Retina (tissue), 1 donor: ENCODE results near the gene GALNT12.

ENCODE experiments used
- DNase-seq: peaks from one replicate; pipeline ENCODE4 v3.0.0-alpha.2; 2016

GALNT12 gene

GRCh38 chr9:98864281-98865174 is 57.1 kb downstream of the GALNT12 start:
- DNase-seq, result no peak

DNA sequence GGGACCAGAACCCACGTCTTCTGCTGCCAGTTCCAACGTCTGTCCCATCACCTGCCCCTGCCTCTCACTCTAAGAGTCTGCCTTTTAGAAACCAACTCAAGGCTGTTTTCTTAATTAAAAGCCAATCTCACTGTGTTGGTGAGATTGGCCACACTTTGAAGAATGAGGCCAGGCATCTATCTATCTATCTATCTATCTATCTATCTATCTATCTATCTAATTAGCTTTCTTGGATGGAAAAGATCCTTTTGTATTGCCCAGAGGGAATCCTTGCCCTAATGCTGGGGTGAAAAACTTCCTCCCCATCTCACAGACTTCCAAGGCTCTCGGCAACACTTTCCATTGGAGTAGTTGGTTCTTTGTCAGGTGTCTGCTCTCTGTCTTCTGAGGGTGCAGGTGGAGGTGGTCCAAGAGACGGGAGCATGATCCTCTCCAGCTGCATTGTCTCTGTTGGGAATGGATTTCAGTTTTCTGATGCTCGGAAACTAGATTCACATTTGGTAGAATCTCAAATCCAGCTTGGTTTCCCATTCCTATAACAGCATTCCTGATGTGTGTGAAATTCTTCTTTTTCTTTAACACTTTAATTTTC is 57.9 kb downstream of the GALNT12 start:
- no peak for DNase-seq

- DNase-seq, result no peak
These were observed 59.1 kb downstream of the GALNT12 start for GRCh38 chr9:98866435-98867102.

GRCh38 chr9:98867103-98867428 is 59.6 kb downstream of the GALNT12 start:
- no peak for DNase-seq

GRCh38 chr9:98867429-98868168 is 60.1 kb downstream of the GALNT12 start:
- DNase-seq, result no peak

DNA sequence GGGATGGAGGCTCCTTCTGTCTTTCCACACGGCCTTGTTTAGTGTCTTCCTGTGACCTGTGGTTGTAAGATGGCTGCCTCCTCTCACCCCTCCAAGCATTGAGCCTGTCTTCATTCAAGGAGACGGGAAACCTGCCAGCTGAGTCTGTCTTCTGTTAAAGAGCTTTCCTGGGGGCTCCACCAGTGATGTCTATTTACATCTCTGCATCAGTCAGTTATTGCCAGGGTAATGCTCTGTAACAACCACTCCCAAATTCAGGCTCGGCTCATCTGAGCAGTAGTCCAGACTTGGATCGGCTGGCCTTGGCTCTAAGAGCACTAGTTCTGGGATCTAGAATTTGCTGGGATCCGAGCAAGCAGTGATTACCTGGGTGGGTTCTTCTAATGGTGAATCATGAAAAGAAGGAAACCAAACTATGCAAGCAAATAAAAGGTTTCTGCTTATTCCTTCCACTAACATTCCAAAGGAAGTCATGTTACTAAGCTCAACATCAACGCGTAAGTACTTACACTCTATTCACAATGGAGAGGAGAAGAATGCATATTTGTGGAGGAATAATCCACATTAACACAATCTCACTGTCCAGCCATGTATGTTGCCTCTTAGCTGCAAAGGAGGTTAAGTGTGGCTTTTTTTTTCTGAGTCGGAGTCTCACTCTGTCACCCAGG is 61.7 kb downstream of the GALNT12 start:
- no peak for DNase-seq

GRCh38 chr9:98869866-98870265 is 62.4 kb downstream of the GALNT12 start:
- no peak for DNase-seq

- DNase-seq, result no peak
These were observed 63.5 kb downstream of the GALNT12 start for GRCh38 chr9:98870782-98871557.

GRCh38 chr9:98871558-98872065 is 64.1 kb downstream of the GALNT12 start:
- no peak for DNase-seq

GRCh38 chr9:98873526-98873925 is 66.1 kb downstream of the GALNT12 start:
- no peak for DNase-seq

DNA sequence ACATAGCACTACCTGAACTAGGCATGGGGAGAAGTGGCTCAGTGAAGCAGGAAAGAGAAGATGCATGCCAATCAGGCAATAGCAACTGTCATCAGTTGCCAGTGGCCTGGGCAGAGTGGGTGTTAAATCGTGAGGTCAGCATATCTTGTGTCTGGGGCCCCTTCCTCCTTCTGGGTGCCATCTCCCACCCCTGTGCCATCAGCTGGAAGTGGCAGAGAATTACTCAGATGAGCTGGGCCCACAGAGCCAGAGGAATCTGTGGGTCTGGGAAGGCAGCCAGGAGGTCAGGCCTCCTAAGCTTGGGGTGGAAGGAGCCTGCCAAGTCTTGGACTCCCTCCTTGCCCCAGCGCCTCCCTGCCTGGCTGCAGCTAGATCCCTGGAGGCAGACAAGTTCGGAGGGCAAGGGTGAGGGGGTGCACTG is 66.5 kb downstream of the GALNT12 start:
- no peak for DNase-seq

- no peak for DNase-seq
These were observed 67.3 kb downstream of the GALNT12 start for GRCh38 chr9:98874721-98875255.

DNA sequence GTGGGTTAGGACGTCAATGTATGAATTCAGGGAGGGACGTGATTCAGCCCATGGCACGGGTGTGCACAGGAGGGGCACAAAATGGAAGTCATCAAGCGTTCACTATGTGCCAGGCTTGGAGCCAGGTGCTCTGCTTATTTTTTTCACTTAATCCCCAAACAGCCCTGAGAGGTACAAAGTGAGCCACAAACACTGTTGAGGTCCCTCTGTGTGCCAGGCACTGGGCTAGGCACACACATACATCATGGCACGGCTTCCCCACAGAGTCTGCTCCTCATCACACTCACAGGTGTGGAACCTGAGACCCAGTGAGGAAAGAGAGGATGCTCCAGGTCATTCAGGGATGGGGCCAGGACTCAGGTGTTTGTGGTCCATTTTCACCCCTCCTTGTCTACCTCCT is 68.1 kb downstream of the GALNT12 start:
- DNase-seq, result no peak

GRCh38 chr9:98877311-98877710 is 69.8 kb downstream of the GALNT12 start:
- no peak for DNase-seq

DNA sequence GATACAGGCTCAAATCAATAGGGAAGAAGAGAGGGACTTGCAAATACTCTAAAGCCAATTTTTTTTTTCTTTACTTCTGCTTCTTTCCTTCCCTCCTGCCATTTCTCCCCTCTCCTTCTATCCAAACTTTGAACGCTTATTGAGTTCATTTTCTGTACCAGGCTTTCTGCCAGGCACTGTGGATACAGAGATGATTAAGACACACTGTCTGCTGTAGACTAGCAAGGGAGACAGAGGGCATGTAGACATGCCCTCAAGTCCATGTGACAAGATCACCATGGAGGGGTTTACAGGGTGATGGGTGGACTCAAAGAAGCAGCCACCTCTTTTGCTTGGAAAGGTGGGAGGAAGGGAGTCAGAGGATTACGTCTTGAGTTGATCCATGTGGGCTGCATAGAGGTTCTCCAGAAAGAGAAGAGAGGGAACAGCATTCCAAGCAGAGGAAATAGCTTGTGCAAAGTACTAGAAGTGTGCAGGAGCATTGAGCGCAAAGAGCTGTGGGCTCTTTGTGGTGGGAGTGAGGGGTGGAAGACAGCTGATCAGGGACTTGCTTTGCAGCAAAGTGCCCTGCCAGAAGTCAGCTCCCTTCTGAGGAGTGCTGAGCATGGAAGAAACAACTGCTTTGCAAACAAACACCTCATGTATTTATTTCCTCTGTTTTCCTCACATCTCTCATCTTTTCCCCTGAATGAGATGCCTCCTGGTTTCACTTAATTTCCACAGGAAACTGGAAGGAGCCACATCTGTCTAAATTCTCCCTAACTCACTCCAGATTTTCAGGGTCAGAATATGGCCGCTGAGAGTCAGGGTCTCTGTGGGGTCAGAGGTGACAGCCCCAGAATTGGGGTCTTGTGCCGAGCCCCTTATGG is 71.9 kb downstream of the GALNT12 start:
- DNase-seq, result no peak

DNA sequence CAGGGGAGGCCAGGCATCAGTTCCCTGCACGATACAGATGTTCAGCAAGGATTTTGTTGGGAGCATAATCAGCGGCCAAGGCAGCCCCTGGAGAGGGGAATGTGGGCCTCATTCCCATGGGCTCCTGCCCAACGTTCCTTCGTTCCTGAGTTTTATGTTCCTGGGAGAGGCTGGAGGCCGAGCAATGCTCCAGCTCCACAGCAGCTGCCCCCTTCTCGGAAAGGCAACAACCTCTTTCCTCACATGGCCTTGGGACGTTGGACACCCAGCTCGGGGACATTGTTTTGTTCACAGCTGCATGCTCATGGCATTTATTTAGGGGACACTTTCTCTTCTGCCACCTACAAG is 72.5 kb downstream of the GALNT12 start:
- no peak for DNase-seq

- DNase-seq, result no peak
These were observed 73.0 kb downstream of the GALNT12 start for GRCh38 chr9:98880311-98881015.

- DNase-seq, result no peak
These were observed 73.9 kb downstream of the GALNT12 start for GRCh38 chr9:98881356-98881755.

DNA sequence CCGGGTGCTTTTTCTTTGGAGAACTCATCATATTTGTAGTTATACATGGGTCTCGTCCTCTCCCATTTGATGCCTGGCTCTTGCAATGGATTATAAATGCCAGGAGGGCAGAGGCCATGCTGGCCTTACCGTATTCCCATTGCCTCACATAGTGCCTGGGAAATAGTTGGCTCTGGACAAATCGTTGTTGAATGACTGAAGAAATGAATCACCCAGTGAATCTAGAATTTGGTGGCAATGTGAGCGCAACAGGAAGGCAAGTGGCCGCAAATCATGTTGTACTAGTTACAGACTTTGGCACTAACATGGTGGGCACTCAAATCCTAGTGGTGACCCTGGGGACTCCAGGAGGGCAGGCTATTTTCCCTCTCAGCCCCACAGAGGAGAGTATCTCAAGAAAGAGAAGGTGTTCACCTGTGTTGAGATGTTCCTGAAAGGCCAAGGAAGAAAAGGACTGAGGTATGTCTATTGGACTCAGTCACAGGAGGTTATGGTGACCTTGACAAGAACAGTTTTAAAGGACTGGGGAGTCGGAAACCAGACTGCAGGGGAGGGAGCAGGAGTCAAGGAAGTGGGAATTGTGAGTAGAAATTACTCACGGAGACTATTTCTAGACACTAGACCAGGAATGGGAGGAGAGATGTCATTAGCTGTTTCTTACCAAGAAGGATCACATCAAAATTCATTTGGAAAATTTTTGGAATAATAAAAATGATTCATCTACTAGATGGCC is 74.5 kb downstream of the GALNT12 start:
- DNase-seq, result no peak
